ENCODE results near the gene LIX1L. TPM values are rescaled to one million over a fixed set of nuclear protein-coding genes. Genes with fewer than 3 reads are reported as not detected.

The LIX1L gene
- total RNA-seq, 1 experiment from 2014 or later = 0.82 TPM

- H3K36me3 ChIP-seq (ENCODE audit: control insufficient read depth, insufficient read depth, low read length) = no peaks in the 10 kb centered on the region
- TF ChIP-seq CTCF (IDR thresholded peaks at IDR 0.05; ENCODE audit: insufficient read depth in 1 of 2, low read depth in 1 of 2, low read length in 1 of 2, severe bottlenecking in 1 of 2, unreplicated experiment in 1 of 2) = no peak
- Mint-ChIP-seq H3K4me1 (ENCODE audit: low read depth, unreplicated experiment) (no peaks in the 10 kb centered on the region), H3K27ac (ENCODE audit: unreplicated experiment) (no peak overlapping the region), H3K4me3 (ENCODE audit: unreplicated experiment) (no peak overlapping the region), H3K27me3 (ENCODE audit: insufficient read depth, unreplicated experiment) (no peaks in the 10 kb centered on the region), H3K9me3 (ENCODE audit: unreplicated experiment) (no peaks in the 10 kb centered on the region), H3K36me3 (ENCODE audit: insufficient read depth, unreplicated experiment) (no peaks in the 10 kb centered on the region)
- H3K27me3 ChIP-seq (replicated peaks; ENCODE audit: control insufficient read depth, insufficient read depth, low read length) = no peaks in the 10 kb centered on the region
- H3K9me3 ChIP-seq = no peaks in the 10 kb centered on the region
- no peak overlapping the region for H3K4me3 ChIP-seq (ENCODE audit: low read depth, low read length)
- ChIA-PET POLR2A (no interaction called here), CTCF (no interaction called here)
- 0 out of 2 replicates have a peak, but pooled peaks cover under 1% of the 10 kb centered on the region for H3K4me1 ChIP-seq
- intact Hi-C loops (cut with micrococcal nuclease; ENCODE audit: unreplicated experiment) = no loop called here
- no TSS peak for BruUV-seq (replicated peaks)
- DNase-seq = no peak
Observed at GRCh38 chr1:145949219-145949618, 8.6 kb downstream of the LIX1L start.

GRCh38 chr1:145947551-145947950 lies 10.3 kb downstream of the LIX1L start:
- BruUV-seq (replicated peaks) = no TSS peak

GRCh38 chr1:145946477-145946986 lies 11.3 kb downstream of the LIX1L start:
- no TSS peak for BruUV-seq (replicated peaks)

More at GRCh38 chr1:145947551-145947950, 10.3 kb downstream of the LIX1L start:
- H3K4me3 Mint-ChIP-seq (ENCODE audit: unreplicated experiment) = no peak overlapping the region
- no peak for DNase-seq
- H3K36me3 Mint-ChIP-seq (ENCODE audit: insufficient read depth, unreplicated experiment) = no peaks in the 10 kb centered on the region
- ChIA-PET CTCF (no interaction called here), POLR2A (no interaction called here)
- intact Hi-C loops (cut with micrococcal nuclease; ENCODE audit: unreplicated experiment) = no loop called here
- Histone ChIP-seq H3K36me3 (ENCODE audit: control insufficient read depth, insufficient read depth, low read length) (no peaks in the 10 kb centered on the region), H3K27me3 (replicated peaks; ENCODE audit: control insufficient read depth, insufficient read depth, low read length) (no peaks in the 10 kb centered on the region), H3K4me1 (no peaks in the 10 kb centered on the region), H3K9me3 (no peaks in the 10 kb centered on the region), H3K4me3 (ENCODE audit: low read depth, low read length) (no peak overlapping the region)
- no peak overlapping the region for H3K27ac Mint-ChIP-seq (ENCODE audit: unreplicated experiment)
- no peak for TF ChIP-seq CTCF (IDR thresholded peaks at IDR 0.05; ENCODE audit: insufficient read depth in 1 of 2, low read depth in 1 of 2, low read length in 1 of 2, severe bottlenecking in 1 of 2, unreplicated experiment in 1 of 2)
- no peaks in the 10 kb centered on the region for H3K4me1 Mint-ChIP-seq (ENCODE audit: low read depth, unreplicated experiment)
- H3K27me3 Mint-ChIP-seq (ENCODE audit: insufficient read depth, unreplicated experiment) = no peaks in the 10 kb centered on the region
- no peaks in the 10 kb centered on the region for H3K9me3 Mint-ChIP-seq (ENCODE audit: unreplicated experiment)

More at GRCh38 chr1:145946477-145946986, 11.3 kb downstream of the LIX1L start:
- H3K4me3 ChIP-seq (ENCODE audit: low read depth, low read length) = no peak overlapping the region
- no peaks in the 10 kb centered on the region for H3K9me3 ChIP-seq
- H3K27me3 Mint-ChIP-seq (ENCODE audit: insufficient read depth, unreplicated experiment) = no peaks in the 10 kb centered on the region
- no peak overlapping the region for H3K4me3 Mint-ChIP-seq (ENCODE audit: unreplicated experiment)
- H3K4me1 Mint-ChIP-seq (ENCODE audit: low read depth, unreplicated experiment) = no peaks in the 10 kb centered on the region
- no peak overlapping the region for H3K27ac Mint-ChIP-seq (ENCODE audit: unreplicated experiment)
- no peak for TF ChIP-seq CTCF (IDR thresholded peaks at IDR 0.05; ENCODE audit: insufficient read depth in 1 of 2, low read depth in 1 of 2, low read length in 1 of 2, severe bottlenecking in 1 of 2, unreplicated experiment in 1 of 2)
- no peaks in the 10 kb centered on the region for H3K36me3 ChIP-seq (ENCODE audit: control insufficient read depth, insufficient read depth, low read length)
- ChIA-PET CTCF (no interaction called here), POLR2A (no interaction called here)
- no peaks in the 10 kb centered on the region for H3K36me3 Mint-ChIP-seq (ENCODE audit: insufficient read depth, unreplicated experiment)
- no peaks in the 10 kb centered on the region for H3K27me3 ChIP-seq (replicated peaks; ENCODE audit: control insufficient read depth, insufficient read depth, low read length)
- intact Hi-C loops (cut with micrococcal nuclease; ENCODE audit: unreplicated experiment) = no loop called here
- no peaks in the 10 kb centered on the region for H3K9me3 Mint-ChIP-seq (ENCODE audit: unreplicated experiment)
- H3K4me1 ChIP-seq = no peaks in the 10 kb centered on the region
- no peak for DNase-seq

All from Caco-2 (cell line).